OCI-LY1 (cell line): ENCODE data around the gene ZNF530.

ENCODE experiments used
- EZH2 ChIP-seq: fragments of 200-600 bp; sonication (generic), shearing (Covaris generic); IDR thresholded peaks from 2 replicates; pipeline ENCODE4 v1.8.0; 2017; ENCODE audit warnings: borderline replicate concordance, mixed run types, mild to moderate bottlenecking, antibody characterized with exemption, low read length, moderate library complexity, mixed read lengths
- TF ChIP-seq, protein P1 (sequence below): fragments of 200-600 bp; sonication (generic), shearing (Covaris generic); IDR thresholded peaks from 2 replicates; pipeline ENCODE4 v1.5.1; 2017; ENCODE audit warnings: mild to moderate bottlenecking, antibody characterized with exemption, low read length, moderate library complexity, mixed read lengths

DNA sequence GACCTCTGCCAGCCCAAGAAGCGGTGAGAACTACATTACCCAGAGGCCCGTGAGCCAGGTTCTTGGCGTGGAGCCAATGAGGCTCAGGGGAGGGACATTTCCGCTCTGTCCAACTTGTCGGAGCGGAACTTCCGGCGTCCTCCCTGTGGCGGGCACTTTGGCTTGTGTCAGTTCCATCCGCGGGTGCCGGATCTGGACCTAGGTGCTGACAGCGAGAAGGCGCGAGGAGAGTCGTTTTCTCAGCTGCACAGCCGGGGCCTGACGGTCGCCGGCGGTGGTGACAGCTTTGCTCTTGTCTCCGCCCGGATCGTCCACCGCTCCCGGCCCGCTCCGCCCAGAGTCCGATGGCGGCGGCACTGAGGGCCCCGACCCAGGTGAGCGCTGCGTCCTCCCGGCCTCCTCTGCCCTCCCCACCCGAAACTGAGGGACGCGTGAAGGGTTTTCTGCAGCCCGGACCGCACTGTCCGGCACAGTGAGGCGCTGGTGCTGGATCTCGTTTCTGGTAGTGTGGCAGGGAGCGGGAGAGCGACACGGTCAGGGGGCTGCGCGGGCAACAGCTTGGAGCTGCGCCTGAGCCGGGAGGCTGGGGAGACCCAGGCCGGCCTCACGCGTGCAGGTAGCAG lies at the start of gene ZNF530:
- TF ChIP-seq, protein P1, sequence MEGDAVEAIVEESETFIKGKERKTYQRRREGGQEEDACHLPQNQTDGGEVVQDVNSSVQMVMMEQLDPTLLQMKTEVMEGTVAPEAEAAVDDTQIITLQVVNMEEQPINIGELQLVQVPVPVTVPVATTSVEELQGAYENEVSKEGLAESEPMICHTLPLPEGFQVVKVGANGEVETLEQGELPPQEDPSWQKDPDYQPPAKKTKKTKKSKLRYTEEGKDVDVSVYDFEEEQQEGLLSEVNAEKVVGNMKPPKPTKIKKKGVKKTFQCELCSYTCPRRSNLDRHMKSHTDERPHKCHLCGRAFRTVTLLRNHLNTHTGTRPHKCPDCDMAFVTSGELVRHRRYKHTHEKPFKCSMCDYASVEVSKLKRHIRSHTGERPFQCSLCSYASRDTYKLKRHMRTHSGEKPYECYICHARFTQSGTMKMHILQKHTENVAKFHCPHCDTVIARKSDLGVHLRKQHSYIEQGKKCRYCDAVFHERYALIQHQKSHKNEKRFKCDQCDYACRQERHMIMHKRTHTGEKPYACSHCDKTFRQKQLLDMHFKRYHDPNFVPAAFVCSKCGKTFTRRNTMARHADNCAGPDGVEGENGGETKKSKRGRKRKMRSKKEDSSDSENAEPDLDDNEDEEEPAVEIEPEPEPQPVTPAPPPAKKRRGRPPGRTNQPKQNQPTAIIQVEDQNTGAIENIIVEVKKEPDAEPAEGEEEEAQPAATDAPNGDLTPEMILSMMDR = no peak
- TF ChIP-seq EZH2 = no peak
